ENCODE results near the gene ARID5B. TPM values are rescaled to one million over a fixed set of nuclear protein-coding genes. Genes with fewer than 3 reads are reported as not detected.
A peak's percentile ranks its signal among the peaks of the same experiment; 100 is the strongest.

ARID5B gene
- total RNA-seq, 1 donor, result 94.1 TPM

DNA sequence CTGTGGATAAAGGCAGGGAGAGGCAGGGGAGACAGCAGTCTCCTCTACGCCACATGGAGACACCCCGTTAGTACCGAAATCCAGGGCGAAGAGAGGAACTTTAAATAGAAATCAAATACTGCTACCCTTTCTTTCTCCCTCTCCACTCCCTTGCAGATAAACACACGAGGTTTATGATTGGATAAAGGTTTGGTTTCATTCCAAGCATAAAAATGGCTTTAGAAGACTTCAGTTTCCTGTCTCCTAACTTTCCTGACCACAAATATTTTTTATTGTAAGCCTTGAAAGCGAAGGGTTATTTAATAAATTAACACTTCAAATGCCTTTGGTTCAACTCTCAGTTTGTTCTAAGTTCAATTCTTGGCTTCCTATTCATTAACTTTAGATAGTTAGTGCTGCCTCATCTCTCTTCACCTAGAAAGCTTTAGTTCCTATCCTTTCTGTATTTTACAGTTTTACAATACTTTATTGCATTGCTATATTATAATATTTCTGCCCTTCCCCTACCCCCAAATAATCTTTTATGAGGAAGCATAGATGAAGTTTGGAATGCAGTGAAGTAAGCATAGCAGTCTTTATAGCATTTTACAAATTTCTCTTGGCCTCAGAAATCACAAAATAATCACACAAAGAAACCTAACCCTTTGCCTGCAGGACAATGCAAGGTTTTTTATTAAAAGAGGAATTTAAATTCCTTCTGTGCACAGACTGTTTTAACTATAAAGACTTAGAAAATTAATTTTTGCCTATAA is 31.5 kb upstream of the ARID5B start:
- H3K36me3 ChIP-seq (ENCODE audit: insufficient read depth, low read length), result no peaks in the 10 kb centered on the region
- H4K20me1 ChIP-seq (ENCODE audit: insufficient read depth, low read length), result no peaks in the 10 kb centered on the region
- peak overlapping the region; percentile 24 for H3K4me3 ChIP-seq (ENCODE audit: insufficient read depth, low read length)
- DNase-seq (ENCODE audit: insufficient read length, low spot score, missing footprints), result peak; percentile 85
- peak overlapping the region; percentile 33 for H3K27ac ChIP-seq (ENCODE audit: low read depth, low read length)
- TF ChIP-seq, protein P1, sequence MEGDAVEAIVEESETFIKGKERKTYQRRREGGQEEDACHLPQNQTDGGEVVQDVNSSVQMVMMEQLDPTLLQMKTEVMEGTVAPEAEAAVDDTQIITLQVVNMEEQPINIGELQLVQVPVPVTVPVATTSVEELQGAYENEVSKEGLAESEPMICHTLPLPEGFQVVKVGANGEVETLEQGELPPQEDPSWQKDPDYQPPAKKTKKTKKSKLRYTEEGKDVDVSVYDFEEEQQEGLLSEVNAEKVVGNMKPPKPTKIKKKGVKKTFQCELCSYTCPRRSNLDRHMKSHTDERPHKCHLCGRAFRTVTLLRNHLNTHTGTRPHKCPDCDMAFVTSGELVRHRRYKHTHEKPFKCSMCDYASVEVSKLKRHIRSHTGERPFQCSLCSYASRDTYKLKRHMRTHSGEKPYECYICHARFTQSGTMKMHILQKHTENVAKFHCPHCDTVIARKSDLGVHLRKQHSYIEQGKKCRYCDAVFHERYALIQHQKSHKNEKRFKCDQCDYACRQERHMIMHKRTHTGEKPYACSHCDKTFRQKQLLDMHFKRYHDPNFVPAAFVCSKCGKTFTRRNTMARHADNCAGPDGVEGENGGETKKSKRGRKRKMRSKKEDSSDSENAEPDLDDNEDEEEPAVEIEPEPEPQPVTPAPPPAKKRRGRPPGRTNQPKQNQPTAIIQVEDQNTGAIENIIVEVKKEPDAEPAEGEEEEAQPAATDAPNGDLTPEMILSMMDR (IDR thresholded peaks at IDR 0.05; ENCODE audit: extremely low read depth, low read depth, low read length), result no peak
- H3K4me1 ChIP-seq (ENCODE audit: insufficient read depth, low read length), result peaks cover 17% of the 10 kb centered on the region
- H3K9me3 ChIP-seq (ENCODE audit: low read depth, low read length), result no peaks in the 10 kb centered on the region
- H3K27me3 ChIP-seq (ENCODE audit: insufficient read depth, low read length), result no peaks in the 10 kb centered on the region
- no peaks in the 10 kb centered on the region for H3K79me2 ChIP-seq (ENCODE audit: insufficient read depth, low read length)
- H2AFZ ChIP-seq (ENCODE audit: low read length), result peak overlapping the region; percentile 79
- peak overlapping the region; percentile 66 for H3K4me2 ChIP-seq (ENCODE audit: insufficient read depth, low read length)

DNA sequence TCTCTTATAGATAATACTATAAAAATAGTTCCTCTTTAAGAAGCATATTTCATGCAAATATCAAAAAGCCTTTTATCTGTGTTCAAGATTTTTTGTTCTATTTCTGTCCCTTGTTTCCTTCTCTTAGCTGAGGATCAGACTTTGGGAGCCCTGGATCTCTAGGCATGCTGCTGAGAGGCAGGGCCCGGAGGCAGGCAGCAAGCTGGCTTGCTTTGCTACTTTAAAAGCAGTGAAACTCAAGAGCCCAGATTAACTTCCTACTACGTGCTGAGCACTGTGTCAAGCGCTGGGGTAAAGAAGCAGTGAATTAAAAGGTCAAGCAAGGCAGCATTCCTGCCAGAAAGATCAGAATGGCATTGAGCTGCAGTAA is 31.0 kb upstream of the ARID5B start:
- no peak for DNase-seq (ENCODE audit: insufficient read length, low spot score, missing footprints)
- Histone ChIP-seq H2AFZ (ENCODE audit: low read length) (peak overlapping the region; percentile 64), H3K4me2 (ENCODE audit: insufficient read depth, low read length) (peak overlapping the region; percentile 66)

DNA sequence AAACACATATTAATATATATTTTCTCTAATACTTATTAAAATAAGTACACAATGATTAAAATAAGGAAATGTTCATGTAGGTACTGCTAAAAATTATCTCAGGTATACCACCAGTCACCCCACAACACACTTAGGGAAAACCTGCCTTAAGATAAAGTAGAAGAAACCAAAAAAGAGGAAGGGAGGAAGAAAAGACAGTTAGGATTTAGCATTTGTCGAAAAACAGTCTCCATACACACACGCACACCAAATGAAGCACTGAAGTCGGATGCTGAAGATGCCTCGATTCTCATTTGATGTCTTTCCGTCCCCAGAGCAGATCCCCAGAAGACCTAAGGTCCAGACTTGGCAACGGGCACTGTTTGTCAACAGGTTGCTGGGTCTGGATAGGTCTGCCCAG is 30.0 kb upstream of the ARID5B start:
- no peaks in the 10 kb centered on the region for H4K20me1 ChIP-seq (ENCODE audit: insufficient read depth, low read length)
- H3K79me2 ChIP-seq (ENCODE audit: insufficient read depth, low read length), result no peaks in the 10 kb centered on the region
- no peak overlapping the region for H3K4me3 ChIP-seq (ENCODE audit: insufficient read depth, low read length)
- DNase-seq (ENCODE audit: insufficient read length, low spot score, missing footprints), result no peak
- H2AFZ ChIP-seq (ENCODE audit: low read length), result no peak overlapping the region
- TF ChIP-seq, protein P1 (IDR thresholded peaks at IDR 0.05; ENCODE audit: extremely low read depth, low read depth, low read length), result no peak
- no peaks in the 10 kb centered on the region for H3K9me3 ChIP-seq (ENCODE audit: low read depth, low read length)
- H3K27ac ChIP-seq (ENCODE audit: low read depth, low read length), result no peak overlapping the region
- peaks cover 17% of the 10 kb centered on the region for H3K4me1 ChIP-seq (ENCODE audit: insufficient read depth, low read length)
- no peak overlapping the region for H3K4me2 ChIP-seq (ENCODE audit: insufficient read depth, low read length)
- H3K27me3 ChIP-seq (ENCODE audit: insufficient read depth, low read length), result no peaks in the 10 kb centered on the region
- no peaks in the 10 kb centered on the region for H3K36me3 ChIP-seq (ENCODE audit: insufficient read depth, low read length)

More for the DNA sequence above, 31.0 kb upstream of the ARID5B start:
- Histone ChIP-seq H3K27ac (ENCODE audit: low read depth, low read length) (peak overlapping the region; percentile 10), H3K4me3 (ENCODE audit: insufficient read depth, low read length) (no peak overlapping the region), H3K36me3 (ENCODE audit: insufficient read depth, low read length) (no peaks in the 10 kb centered on the region), H3K9me3 (ENCODE audit: low read depth, low read length) (no peaks in the 10 kb centered on the region), H4K20me1 (ENCODE audit: insufficient read depth, low read length) (no peaks in the 10 kb centered on the region), H3K27me3 (ENCODE audit: insufficient read depth, low read length) (no peaks in the 10 kb centered on the region), H3K4me1 (ENCODE audit: insufficient read depth, low read length) (peaks cover 17% of the 10 kb centered on the region), H3K79me2 (ENCODE audit: insufficient read depth, low read length) (no peaks in the 10 kb centered on the region)
- TF ChIP-seq, protein P1 (IDR thresholded peaks at IDR 0.05; ENCODE audit: extremely low read depth, low read depth, low read length), result no peak

DNA sequence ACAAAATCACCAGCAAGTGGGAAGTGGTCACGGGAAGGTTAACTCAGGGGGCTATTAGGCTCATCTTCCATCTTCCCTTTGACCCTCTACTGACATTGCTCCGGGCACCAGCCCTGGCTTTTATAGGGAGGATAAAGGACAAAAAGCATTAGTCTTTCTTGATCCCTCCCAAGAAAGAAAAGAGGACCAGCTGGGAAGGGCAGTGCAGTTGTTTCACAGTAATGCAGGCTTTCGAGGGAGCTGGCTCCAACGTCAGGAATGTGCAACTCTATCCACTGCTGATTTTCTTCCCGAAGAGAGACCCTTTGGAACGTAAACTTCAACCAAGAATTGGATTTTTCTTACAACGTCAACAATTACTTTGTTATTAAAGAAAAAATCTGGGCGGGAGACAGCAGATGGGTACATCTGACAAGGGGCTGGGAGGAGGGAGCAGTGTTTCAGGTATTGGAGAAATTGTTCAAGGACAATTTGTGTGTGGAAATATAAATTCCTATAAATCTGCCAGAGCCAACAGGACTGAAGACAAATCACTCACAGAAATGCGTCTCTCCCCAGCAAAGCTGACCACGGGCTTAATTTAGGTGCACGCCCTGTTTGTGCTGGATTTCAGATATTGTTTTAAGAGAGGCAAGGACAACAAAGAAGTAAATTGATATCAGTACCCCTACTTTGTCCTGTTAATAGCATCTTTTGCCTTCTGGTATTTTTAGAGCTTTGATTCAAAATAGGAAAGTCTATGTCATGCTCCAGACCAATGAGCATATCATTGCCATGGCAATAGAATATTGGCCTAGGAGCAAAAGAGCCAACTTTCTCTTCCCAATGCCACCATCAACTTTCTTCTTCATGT is 23.4 kb upstream of the ARID5B start:
- DNase-seq (ENCODE audit: insufficient read length, low spot score, missing footprints), result no peak
- Histone ChIP-seq H3K9me3 (ENCODE audit: low read depth, low read length) (no peaks in the 10 kb centered on the region), H3K4me1 (ENCODE audit: insufficient read depth, low read length) (peaks cover 13% of the 10 kb centered on the region), H3K27ac (ENCODE audit: low read depth, low read length) (no peak overlapping the region), H3K4me2 (ENCODE audit: insufficient read depth, low read length) (no peak overlapping the region), H3K36me3 (ENCODE audit: insufficient read depth, low read length) (no peaks in the 10 kb centered on the region), H3K79me2 (ENCODE audit: insufficient read depth, low read length) (no peaks in the 10 kb centered on the region), H3K27me3 (ENCODE audit: insufficient read depth, low read length) (no peaks in the 10 kb centered on the region), H2AFZ (ENCODE audit: low read length) (no peak overlapping the region), H4K20me1 (ENCODE audit: insufficient read depth, low read length) (no peaks in the 10 kb centered on the region), H3K4me3 (ENCODE audit: insufficient read depth, low read length) (no peak overlapping the region)
- TF ChIP-seq, protein P1 (IDR thresholded peaks at IDR 0.05; ENCODE audit: extremely low read depth, low read depth, low read length), result no peak
